Activated naive CD4-positive, alpha-beta T cell treated with anti-CD3 and anti-CD28 coated beads, Interleukin-2, amount 10 ng/mL, durations not matched to agents 7 days and 5 days (primary cell): ENCODE data around the gene GOLGA8T.
A peak's percentile ranks its signal among the peaks of the same experiment; 100 is the strongest.
"Not testable (repeated sequence)": the region's sequence is repeated elsewhere in the genome, so short reads cannot be mapped to it uniquely, and the experiment has no call there.

Experiments used
- CTCF ChIA-PET: fragments of 350-600 bp; sonication (Branson Sonifier 250); formaldehyde crosslinking; loops from one replicate; lab custom pipeline; 2021; ENCODE audit warnings: antibody characterized with exemption; lab: Charles Lee
- DNase-seq: peaks from one replicate; pipeline ENCODE4 v3.0.0-alpha.2; 2020
- H3K27ac Mint-ChIP-seq: one replicate; pipeline ENCODE4 v1.8.0; 2021; ENCODE audit warnings: mild to moderate bottlenecking, moderate library complexity, mixed read lengths
- H3K27me3 Mint-ChIP-seq: one replicate; pipeline ENCODE4 v1.8.0; 2021; ENCODE audit warnings: mild to moderate bottlenecking, mixed read lengths
- H3K36me3 Mint-ChIP-seq: one replicate; pipeline ENCODE4 v1.8.0; 2021; ENCODE audit warnings: mixed read lengths
- H3K4me1 Mint-ChIP-seq: one replicate; pipeline ENCODE4 v1.8.0; 2021; ENCODE audit warnings: mixed read lengths
- H3K4me3 Mint-ChIP-seq: one replicate; pipeline ENCODE4 v1.8.0; 2021; ENCODE audit warnings: mild to moderate bottlenecking, moderate library complexity, mixed read lengths
- H3K9me3 Mint-ChIP-seq: one replicate; pipeline ENCODE4 v1.8.0; 2021; ENCODE audit warnings: mixed read lengths

Gene GOLGA8T

GRCh38 chr15:30134751-30135150, at the start of gene GOLGA8T:
TSS of gene GOLGA8T (plus strand) at chr15:30135051. CDS start at chr15:30135149, 98 bp downstream.
- H3K9me3 Mint-ChIP-seq, H3K27ac Mint-ChIP-seq, H3K4me3 Mint-ChIP-seq, CTCF ChIA-PET, H3K4me1 Mint-ChIP-seq, H3K27me3 Mint-ChIP-seq, H3K36me3 Mint-ChIP-seq, DNase-seq: not testable (repeated sequence)

- H3K4me3 Mint-ChIP-seq, H3K36me3 Mint-ChIP-seq, CTCF ChIA-PET: not testable (repeated sequence)
Measured at GRCh38 chr15:30097827-30098226, 37.0 kb upstream of the GOLGA8T start.

GRCh38 chr15:30102890-30103289, 32.0 kb upstream of the GOLGA8T start:
- H3K9me3 Mint-ChIP-seq, H3K4me3 Mint-ChIP-seq, H3K27me3 Mint-ChIP-seq, CTCF ChIA-PET, H3K4me1 Mint-ChIP-seq, H3K36me3 Mint-ChIP-seq, DNase-seq, H3K27ac Mint-ChIP-seq: not testable (repeated sequence)

More at GRCh38 chr15:30097827-30098226, 37.0 kb upstream of the GOLGA8T start:
- H3K27me3 Mint-ChIP-seq, DNase-seq, H3K9me3 Mint-ChIP-seq, H3K4me1 Mint-ChIP-seq, H3K27ac Mint-ChIP-seq: not testable (repeated sequence)

- H3K27me3 Mint-ChIP-seq, H3K4me3 Mint-ChIP-seq, H3K27ac Mint-ChIP-seq, DNase-seq, CTCF ChIA-PET, H3K36me3 Mint-ChIP-seq, H3K4me1 Mint-ChIP-seq, H3K9me3 Mint-ChIP-seq: not testable (repeated sequence)
Measured at GRCh38 chr15:30103941-30104507, 30.8 kb upstream of the GOLGA8T start.

GRCh38 chr15:30110591-30110990, 24.3 kb upstream of the GOLGA8T start:
- DNase-seq, H3K27ac Mint-ChIP-seq, H3K27me3 Mint-ChIP-seq, CTCF ChIA-PET, H3K4me3 Mint-ChIP-seq, H3K9me3 Mint-ChIP-seq, H3K36me3 Mint-ChIP-seq, H3K4me1 Mint-ChIP-seq: not testable (repeated sequence)

- H3K4me1 Mint-ChIP-seq, H3K36me3 Mint-ChIP-seq, H3K9me3 Mint-ChIP-seq, DNase-seq, CTCF ChIA-PET, H3K27me3 Mint-ChIP-seq, H3K4me3 Mint-ChIP-seq, H3K27ac Mint-ChIP-seq: not testable (repeated sequence)
Measured at GRCh38 chr15:30130066-30130465, 4.8 kb upstream of the GOLGA8T start.

- DNase-seq, H3K4me3 Mint-ChIP-seq, H3K27ac Mint-ChIP-seq, CTCF ChIA-PET, H3K27me3 Mint-ChIP-seq, H3K36me3 Mint-ChIP-seq, H3K9me3 Mint-ChIP-seq, H3K4me1 Mint-ChIP-seq: not testable (repeated sequence)
Measured at GRCh38 chr15:30143246-30143645, 8.4 kb downstream of the GOLGA8T start.

- H3K36me3 Mint-ChIP-seq, H3K4me3 Mint-ChIP-seq, CTCF ChIA-PET, H3K9me3 Mint-ChIP-seq, H3K27me3 Mint-ChIP-seq, H3K27ac Mint-ChIP-seq, DNase-seq, H3K4me1 Mint-ChIP-seq: not testable (repeated sequence)
Measured at GRCh38 chr15:30149891-30150290, 15.0 kb downstream of the GOLGA8T start.

- H3K27me3 Mint-ChIP-seq, H3K9me3 Mint-ChIP-seq, H3K4me1 Mint-ChIP-seq, DNase-seq, H3K4me3 Mint-ChIP-seq, CTCF ChIA-PET, H3K36me3 Mint-ChIP-seq: not testable (repeated sequence)
- H3K27ac Mint-ChIP-seq = peak overlapping the region; percentile 12
Measured at GRCh38 chr15:30162479-30163357, 27.9 kb downstream of the GOLGA8T start.

- H3K27ac Mint-ChIP-seq, H3K4me1 Mint-ChIP-seq, H3K36me3 Mint-ChIP-seq, H3K9me3 Mint-ChIP-seq, CTCF ChIA-PET, DNase-seq, H3K4me3 Mint-ChIP-seq, H3K27me3 Mint-ChIP-seq: not testable (repeated sequence)
Measured at GRCh38 chr15:30163759-30164158, 28.9 kb downstream of the GOLGA8T start.

- H3K27ac Mint-ChIP-seq, H3K36me3 Mint-ChIP-seq, H3K27me3 Mint-ChIP-seq, H3K4me1 Mint-ChIP-seq, H3K9me3 Mint-ChIP-seq, H3K4me3 Mint-ChIP-seq, CTCF ChIA-PET, DNase-seq: not testable (repeated sequence)
Measured at GRCh38 chr15:30164257-30164656, 29.4 kb downstream of the GOLGA8T start.

GRCh38 chr15:30167403-30167802, 32.6 kb downstream of the GOLGA8T start:
- H3K36me3 Mint-ChIP-seq, CTCF ChIA-PET, H3K4me3 Mint-ChIP-seq, H3K27ac Mint-ChIP-seq, H3K27me3 Mint-ChIP-seq, H3K9me3 Mint-ChIP-seq, H3K4me1 Mint-ChIP-seq, DNase-seq: not testable (repeated sequence)

- H3K36me3 Mint-ChIP-seq, H3K27ac Mint-ChIP-seq, H3K9me3 Mint-ChIP-seq, H3K27me3 Mint-ChIP-seq, H3K4me1 Mint-ChIP-seq, H3K4me3 Mint-ChIP-seq, CTCF ChIA-PET, DNase-seq: not testable (repeated sequence)
Measured at GRCh38 chr15:30167886-30168285, 33.0 kb downstream of the GOLGA8T start.

- H3K4me1 Mint-ChIP-seq, DNase-seq, H3K9me3 Mint-ChIP-seq, CTCF ChIA-PET, H3K4me3 Mint-ChIP-seq, H3K27me3 Mint-ChIP-seq, H3K36me3 Mint-ChIP-seq, H3K27ac Mint-ChIP-seq: not testable (repeated sequence)
Measured at GRCh38 chr15:30171452-30171851, 36.6 kb downstream of the GOLGA8T start.

GRCh38 chr15:30173041-30173608, 38.3 kb downstream of the GOLGA8T start:
- H3K27me3 Mint-ChIP-seq, H3K9me3 Mint-ChIP-seq, H3K36me3 Mint-ChIP-seq, H3K4me3 Mint-ChIP-seq, CTCF ChIA-PET, H3K4me1 Mint-ChIP-seq: not testable (repeated sequence)
- H3K27ac Mint-ChIP-seq = peak overlapping the region; percentile 3
- peak; percentile 91 for DNase-seq
